Breast epithelium (tissue), 4 donors: ENCODE results near the gene NRG3. TPM values are rescaled to one million over a fixed set of nuclear protein-coding genes. Genes with fewer than 3 reads are reported as not detected.
"Not testable (repeated sequence)": the region's sequence is repeated elsewhere in the genome, so short reads cannot be mapped to it uniquely, and the experiment has no call there.

Experiments
- DNase-seq, 2 donors: peaks; one replicate each; pipeline ENCODE4 v3.0.0-alpha.2; 2019; ENCODE audit warnings: low spot score in 2 of 2
- H3K27ac ChIP-seq, 2 donors: fragments of 200-600 bp; sonication (generic) in 1 of 2; one replicate each; pipeline ENCODE4 v1.5.1; 2016 to 2019; ENCODE audit warnings: mild to moderate bottlenecking in 1 of 2
- H3K27me3 ChIP-seq, 2 donors: fragments of 200-600 bp; sonication (generic) in 1 of 2; one replicate each; pipeline versions ENCODE4 v1.5.1 to v1.6.0; 2017 to 2019; ENCODE audit warnings: control low read depth in 1 of 2, mild to moderate bottlenecking in 1 of 2
- H3K36me3 ChIP-seq: fragments of 200-600 bp; one replicate; pipeline ENCODE4 v1.5.1; 2019
- H3K4me1 ChIP-seq, 2 donors: fragments of 200-600 bp; sonication (generic); one replicate each; pipeline ENCODE4 v1.5.1; 2016 to 2019; ENCODE audit warnings: control low read depth in 1 of 2
- H3K4me3 ChIP-seq, 3 donors: fragments of 200-600 bp; sonication (generic); 1 replicate in 2 of 3; 2 replicates in 1 of 3; pipeline ENCODE4 v1.5.1; 2016 to 2019; ENCODE audit warnings: mild to moderate bottlenecking in 3 of 3, moderate library complexity in 2 of 3
- H3K9me3 ChIP-seq, 2 donors: fragments of 200-600 bp; sonication (generic) in 1 of 2; one replicate each; pipeline ENCODE4 v1.5.1; 2016 to 2019; ENCODE audit warnings: control low read depth in 1 of 2
- CTCF ChIP-seq, 3 donors: fragments of 450-650 bp; IDR thresholded peaks; one replicate each; pipeline ENCODE4 v1.5.1; 2016 to 2017; ENCODE audit warnings: antibody characterized with exemption in 3 of 3, mild to moderate bottlenecking in 3 of 3, moderate library complexity in 3 of 3
- POLR2A ChIP-seq: fragments of 450-650 bp; IDR thresholded peaks from one replicate; pipeline ENCODE4 v1.6.1; 2016; ENCODE audit warnings: antibody characterized with exemption, mild to moderate bottlenecking, moderate library complexity
- POLR2AphosphoS5 ChIP-seq, 3 donors: sonication (generic); formaldehyde crosslinking; IDR thresholded peaks; one replicate each; pipeline ENCODE4 v1.6.1; 2017; ENCODE audit warnings: antibody characterized with exemption in 3 of 3
- intact Hi-C: fragments of 100-400 bp; cut with DNase I; formaldehyde crosslinking; loops from one replicate; pipeline ENCODE4 v1.15.1; 2023; ENCODE audit warnings: low total_unique reads
- total RNA-seq, 3 donors: library from RNA; depleted of rRNA; stranded (reverse); fragments of >200 nt; gene quantifications; one replicate each; pipeline ENCODE4 v1.1.0, GENCODE V29; 2016

The NRG3 gene
- total RNA-seq, 3 donors from 2014 or later = 0.16 to 0.88 (median 0.33) TPM

- intact Hi-C loops = no loop called here
These were observed 162.1 kb downstream of the NRG3 start for GRCh38 chr10:82037076-82037475.

GRCh38 chr10:82038587-82038986 is 163.6 kb downstream of the NRG3 start:
- no peaks in the 10 kb centered on the region for H3K27me3 ChIP-seq
- no peak overlapping the region for H3K27ac ChIP-seq
- H3K4me1 ChIP-seq = no peaks in the 10 kb centered on the region
- intact Hi-C loops = no loop called here
- H3K9me3 ChIP-seq = no peaks in the 10 kb centered on the region
- H3K36me3 ChIP-seq = no peaks in the 10 kb centered on the region
- TF ChIP-seq CTCF (IDR thresholded peaks at IDR 0.05) = no peak
- no peak for TF ChIP-seq POLR2A
- no peak for TF ChIP-seq POLR2AphosphoS5 (IDR thresholded peaks at IDR 0.05)
- DNase-seq = no peak
- no peak overlapping the region for H3K4me3 ChIP-seq

More at GRCh38 chr10:82037076-82037475, 162.1 kb downstream of the NRG3 start:
- Histone ChIP-seq H3K4me1 (no peaks in the 10 kb centered on the region), H3K9me3 (no peaks in the 10 kb centered on the region), H3K27me3 (no peaks in the 10 kb centered on the region), H3K36me3 (no peaks in the 10 kb centered on the region), H3K4me3 (no peak overlapping the region), H3K27ac (peak overlapping the region; percentile 14 to 54)
- DNase-seq = peak; percentile 74 to 90
- TF ChIP-seq POLR2AphosphoS5 (IDR thresholded peaks at IDR 0.05) (peak in 1 of 3 donors; percentile 37), POLR2A (no peak), CTCF (IDR thresholded peaks at IDR 0.05) (no peak)

- no peaks in the 10 kb centered on the region for H3K4me1 ChIP-seq
- intact Hi-C loops = no loop called here
- H3K4me3 ChIP-seq = no peak overlapping the region
- DNase-seq = no peak
- H3K27me3 ChIP-seq = no peaks in the 10 kb centered on the region
- TF ChIP-seq POLR2A = no peak
- no peak for TF ChIP-seq POLR2AphosphoS5 (IDR thresholded peaks at IDR 0.05)
- TF ChIP-seq CTCF (IDR thresholded peaks at IDR 0.05) = no peak
- H3K27ac ChIP-seq = no peak overlapping the region
- no peaks in the 10 kb centered on the region for H3K9me3 ChIP-seq
- no peaks in the 10 kb centered on the region for H3K36me3 ChIP-seq
These were observed 165.3 kb downstream of the NRG3 start for GRCh38 chr10:82040336-82040735.

GRCh38 chr10:82041018-82041417 is 166.0 kb downstream of the NRG3 start:
- intact Hi-C loops = no loop called here
- no peak overlapping the region for H3K27ac ChIP-seq
- no peaks in the 10 kb centered on the region for H3K4me1 ChIP-seq
- no peak overlapping the region for H3K4me3 ChIP-seq
- no peaks in the 10 kb centered on the region for H3K27me3 ChIP-seq
- TF ChIP-seq POLR2A = no peak
- TF ChIP-seq POLR2AphosphoS5 (IDR thresholded peaks at IDR 0.05) = no peak
- TF ChIP-seq CTCF (IDR thresholded peaks at IDR 0.05) = no peak
- H3K36me3 ChIP-seq = no peaks in the 10 kb centered on the region
- no peak for DNase-seq
- H3K9me3 ChIP-seq = no peaks in the 10 kb centered on the region

- H3K9me3 ChIP-seq = no peaks in the 10 kb centered on the region
- no peak overlapping the region for H3K27ac ChIP-seq
- H3K36me3 ChIP-seq = no peaks in the 10 kb centered on the region
- H3K4me1 ChIP-seq = no peaks in the 10 kb centered on the region
- no peak for DNase-seq
- intact Hi-C loops = no loop called here
- no peak for TF ChIP-seq POLR2AphosphoS5 (IDR thresholded peaks at IDR 0.05)
- TF ChIP-seq POLR2A = no peak
- no peak for TF ChIP-seq CTCF (IDR thresholded peaks at IDR 0.05)
- H3K4me3 ChIP-seq = no peak overlapping the region
- no peaks in the 10 kb centered on the region for H3K27me3 ChIP-seq
These were observed 181.4 kb downstream of the NRG3 start for GRCh38 chr10:82056391-82056790.

GRCh38 chr10:82067192-82067591 is 192.2 kb downstream of the NRG3 start:
- H3K27ac ChIP-seq, H3K9me3 ChIP-seq, intact Hi-C loops, H3K4me3 ChIP-seq, H3K36me3 ChIP-seq, H3K4me1 ChIP-seq, DNase-seq, H3K27me3 ChIP-seq: not testable (repeated sequence)
